ENCODE data around the gene GBP4.
A peak's percentile ranks its signal among the peaks of the same experiment; 100 is the strongest.
"Not testable (repeated sequence)": the region's sequence is repeated elsewhere in the genome, so short reads cannot be mapped to it uniquely, and the experiment has no call there.

Gene GBP4

GRCh38 chr1:89198491-89199072 lies at the start of gene GBP4:
GBP4 (minus strand) TSS chr1:89198942; CDS start chr1:89198834, 108 bp downstream.
- DNase-seq, result peak; percentile 10 to 49 (median 22)

- no peak for DNase-seq
These were observed 44.3 kb upstream of the GBP4 start for GRCh38 chr1:89243046-89243445.

GRCh38 chr1:89221341-89221740 lies 22.6 kb upstream of the GBP4 start:
- DNase-seq, result no peak

- not testable (repeated sequence) for DNase-seq
These were observed 21.1 kb upstream of the GBP4 start for GRCh38 chr1:89219851-89220250.

GRCh38 chr1:89218941-89219340 lies 20.2 kb upstream of the GBP4 start:
- DNase-seq, result not testable (repeated sequence)

GRCh38 chr1:89213347-89213746 lies 14.6 kb upstream of the GBP4 start:
- no peak for DNase-seq

GRCh38 chr1:89211035-89211634 lies 12.4 kb upstream of the GBP4 start:
- DNase-seq, result no peak

GRCh38 chr1:89206373-89206772 lies 7.6 kb upstream of the GBP4 start:
- DNase-seq, result no peak

- no peak for DNase-seq
These were observed 4.4 kb upstream of the GBP4 start for GRCh38 chr1:89203166-89203565.

GRCh38 chr1:89201106-89201794 lies 2.5 kb upstream of the GBP4 start:
- DNase-seq, result no peak

GRCh38 chr1:89200663-89201062 lies 1.9 kb upstream of the GBP4 start:
- no peak for DNase-seq

GRCh38 chr1:89199525-89200031 lies 836 bp upstream of the GBP4 start:
- no peak for DNase-seq

- no peak for DNase-seq
These were observed 661 bp downstream of the GBP4 start for GRCh38 chr1:89198081-89198480.

GRCh38 chr1:89195476-89195875 lies 3.3 kb downstream of the GBP4 start:
- DNase-seq, result no peak

- no peak for DNase-seq
These were observed 7.4 kb downstream of the GBP4 start for GRCh38 chr1:89191314-89191713.

- DNase-seq, result no peak
These were observed 8.7 kb downstream of the GBP4 start for GRCh38 chr1:89190017-89190416.

- DNase-seq, result no peak
These were observed 19.4 kb downstream of the GBP4 start for GRCh38 chr1:89179343-89179742.

- no peak for DNase-seq
These were observed 21.8 kb downstream of the GBP4 start for GRCh38 chr1:89176971-89177370.

GRCh38 chr1:89175601-89176256 lies 23.0 kb downstream of the GBP4 start, which contains the start of gene GBP7:
GBP7 (minus strand) TSS chr1:89176003; CDS start chr1:89171935, 4,068 bp downstream.
- no peak for DNase-seq

GRCh38 chr1:89174491-89174890 lies 24.3 kb downstream of the GBP4 start:
- no peak for DNase-seq

- DNase-seq, result no peak
These were observed 26.1 kb downstream of the GBP4 start for GRCh38 chr1:89172468-89173143.

- no peak for DNase-seq
These were observed 27.7 kb downstream of the GBP4 start for GRCh38 chr1:89171067-89171438.
